T-cell (primary cell): ENCODE data around the gene TFCP2L1. TPM values are rescaled to one million over a fixed set of nuclear protein-coding genes. Genes with fewer than 3 reads are reported as not detected.

Experiments
- ATAC-seq, 4 experiments: fragments of 200-7000 bp in 3 of 4; fragments of 150-1000 bp in 1 of 4; cut with Tn5 transposase; replicated peaks in 1 of 4; 1 replicate in 3 of 4; 2 replicates in 1 of 4; pipeline ENCODE4 v1.10.0; 2021; ENCODE audit warnings: moderate library complexity in 3 of 4, mild to moderate bottlenecking in 2 of 4, moderate number of reproducible peaks in 1 of 4
- CTCF ChIA-PET, 2 donors: fragments of 300-600 bp; sonication (Branson Sonifier 250); formaldehyde crosslinking; loops; one replicate each; lab custom pipeline; 2022; ENCODE audit warnings: antibody characterized with exemption in 2 of 2; lab: Charles Lee
- POLR2A ChIA-PET, 2 donors: fragments of 300-600 bp; sonication (Branson Sonifier 250); formaldehyde crosslinking; loops; one replicate each; lab custom pipeline; 2022; ENCODE audit warnings: antibody characterized with exemption in 2 of 2; lab: Charles Lee
- DNase-seq, 35 experiments: peaks; one replicate each; pipeline versions ENCODE4 v3.0.0 to v3.0.0-alpha.2; 2013 to 2023
- H3K27ac ChIP-seq: one replicate; pipeline ENCODE4 v1.5.1; 2013; ENCODE audit warnings: low read length
- H3K27me3 ChIP-seq, 2 experiments: replicated peaks in 1 of 2; 1 replicate in 1 of 2; 2 replicates in 1 of 2; pipeline versions ENCODE4 v1.6.1 to v1.7.0; 2013; ENCODE audit warnings: low read length in 1 of 2, mixed read lengths in 1 of 2; ENCODE audit not compliant: control insufficient read depth in 2 of 2, insufficient read depth in 2 of 2; ENCODE audit errors: extremely low read depth in 1 of 2
- H3K36me3 ChIP-seq, 2 donors: 1 replicate in 1 of 2; 2 replicates in 1 of 2; pipeline versions ENCODE4 v1.6.1 to v1.7.0; 2013; ENCODE audit warnings: low read length in 1 of 2; ENCODE audit not compliant: control insufficient read depth in 2 of 2, insufficient read depth in 1 of 2; ENCODE audit errors: extremely low read depth in 1 of 2
- H3K4me1 ChIP-seq, 2 experiments: 1 replicate in 1 of 2; 2 replicates in 1 of 2; pipeline versions ENCODE4 v1.6.1 to v1.7.0; 2013; ENCODE audit warnings: low read length in 2 of 2, mixed read lengths in 1 of 2; ENCODE audit not compliant: insufficient read depth in 2 of 2, control insufficient read depth in 1 of 2; ENCODE audit errors: extremely low read depth in 1 of 2
- H3K4me3 ChIP-seq, 2 donors: 1 replicate in 1 of 2; 2 replicates in 1 of 2; pipeline versions ENCODE4 v1.5.1 to v1.7.0; 2013; ENCODE audit warnings: mild to moderate bottlenecking in 2 of 2, low read length in 1 of 2, moderate library complexity in 1 of 2; ENCODE audit not compliant: control insufficient read depth in 1 of 2; ENCODE audit errors: extremely low read depth in 1 of 2
- H3K9me3 ChIP-seq: 2 replicates; pipeline ENCODE4 v1.7.0; 2013
- H3K27ac Mint-ChIP-seq, 2 donors: one replicate each; pipeline ENCODE4 v1.8.0; 2020 to 2021; ENCODE audit warnings: mild to moderate bottlenecking in 2 of 2, mixed read lengths in 2 of 2
- H3K27me3 Mint-ChIP-seq, 2 donors: one replicate each; pipeline ENCODE4 v1.8.0; 2021 to 2022; ENCODE audit warnings: mixed read lengths in 2 of 2
- H3K36me3 Mint-ChIP-seq: one replicate; pipeline ENCODE4 v1.8.0; 2021; ENCODE audit warnings: mixed read lengths
- H3K4me1 Mint-ChIP-seq, 3 donors: one replicate each; pipeline ENCODE4 v1.8.0; 2020 to 2022; ENCODE audit warnings: mixed read lengths in 3 of 3, mild to moderate bottlenecking in 1 of 3
- H3K4me3 Mint-ChIP-seq, 3 donors: one replicate each; pipeline ENCODE4 v1.8.0; 2020 to 2022; ENCODE audit warnings: mild to moderate bottlenecking in 3 of 3, mixed read lengths in 3 of 3, moderate library complexity in 3 of 3
- H3K9me3 Mint-ChIP-seq, 3 donors: one replicate each; pipeline ENCODE4 v1.8.0; 2020 to 2022; ENCODE audit warnings: mixed read lengths in 3 of 3
- WGBS: methylation state at CpG from one replicate; pipeline ENCODE4 v1.1.5; 2013; ENCODE audit warnings: missing lambda C conversion rate; ENCODE audit not compliant: insufficient coverage; 5-methylcytosine and 5-hydroxymethylcytosine counted together
- total RNA-seq, 35 experiments: library from RNA in 6 of 35; stranded (reverse) in 6 of 35; fragments of 120-200 nt in 1 of 35; gene quantifications; one replicate each; pipeline versions ENCODE4 v1.2.1 to v1.2.4 and lab custom pipeline; 2013 to 2026

TFCP2L1 gene
- total RNA-seq, 5 donors from 2014 or later (not counting 1 experiment from before 2014, with no cell fraction given) = 0.18 to 1.0 (median 0.70) TPM

GRCh38 chr2:121214296-121214695 is 70.7 kb downstream of the TFCP2L1 start:
- ATAC-seq (no peak), DNase-seq (no peak)
- no peaks in the 10 kb centered on the region for H3K36me3 Mint-ChIP-seq
- no peak overlapping the region for H3K4me3 Mint-ChIP-seq
- ChIA-PET CTCF (no interaction called here), POLR2A (no interaction called here)
- Histone ChIP-seq H3K27ac (no peak overlapping the region), H3K36me3 (no peaks in the 10 kb centered on the region), H3K4me1 (no peaks in the 10 kb centered on the region), H3K9me3 (no peaks in the 10 kb centered on the region), H3K27me3 (peaks cover 0 to 15% of the 10 kb centered on the region in 2 experiments), H3K4me3 (no peak overlapping the region)
- H3K27ac Mint-ChIP-seq = no peak overlapping the region
- no peaks in the 10 kb centered on the region for H3K4me1 Mint-ChIP-seq
- 90% methylated on average over 8 of the region's 10 CpGs for WGBS
- H3K27me3 Mint-ChIP-seq = no peaks in the 10 kb centered on the region
- H3K9me3 Mint-ChIP-seq = no peaks in the 10 kb centered on the region

DNA sequence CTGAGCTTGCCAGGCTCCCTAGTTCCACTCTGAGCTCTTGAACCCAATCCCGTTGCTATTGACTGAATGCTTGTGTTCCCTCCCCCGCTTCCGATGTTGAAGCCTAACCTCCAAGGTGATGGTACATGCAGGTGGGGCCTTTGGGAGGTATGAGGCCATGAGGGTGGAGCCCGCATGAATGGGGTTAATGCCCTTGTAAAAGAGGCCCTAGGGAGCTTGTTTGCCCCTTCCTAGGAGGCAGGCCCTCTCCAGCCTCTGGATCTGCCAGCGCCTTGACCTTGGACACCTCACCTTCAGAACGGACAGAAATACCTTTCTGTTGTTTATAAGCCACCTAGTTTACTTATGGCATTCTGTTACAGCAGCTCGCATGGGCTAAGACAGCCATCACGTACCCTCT is 71.6 kb downstream of the TFCP2L1 start:
- no peak overlapping the region for H3K4me3 ChIP-seq
- no peaks in the 10 kb centered on the region for H3K36me3 Mint-ChIP-seq
- no peak overlapping the region for H3K27ac ChIP-seq
- no peaks in the 10 kb centered on the region for H3K4me1 Mint-ChIP-seq
- no peaks in the 10 kb centered on the region for H3K9me3 ChIP-seq
- H3K27me3 Mint-ChIP-seq = no peaks in the 10 kb centered on the region
- ChIA-PET CTCF (no interaction called here), POLR2A (no interaction called here)
- no peak for ATAC-seq
- no peaks in the 10 kb centered on the region for H3K4me1 ChIP-seq
- H3K27ac Mint-ChIP-seq = no peak overlapping the region
- H3K9me3 Mint-ChIP-seq = no peaks in the 10 kb centered on the region
- 86% methylated on average over 8 of the region's 8 CpGs for WGBS
- no peaks in the 10 kb centered on the region for H3K36me3 ChIP-seq
- peaks cover 0 to 15% of the 10 kb centered on the region in 2 experiments for H3K27me3 ChIP-seq
- DNase-seq = no peak
- no peak overlapping the region for H3K4me3 Mint-ChIP-seq

- Mint-ChIP-seq H3K27me3 (no peaks in the 10 kb centered on the region), H3K27ac (no peak overlapping the region), H3K4me1 (no peaks in the 10 kb centered on the region), H3K4me3 (no peak overlapping the region), H3K36me3 (no peaks in the 10 kb centered on the region), H3K9me3 (no peaks in the 10 kb centered on the region)
- Histone ChIP-seq H3K4me1 (no peaks in the 10 kb centered on the region), H3K36me3 (no peaks in the 10 kb centered on the region), H3K27ac (no peak overlapping the region), H3K9me3 (no peaks in the 10 kb centered on the region), H3K4me3 (no peak overlapping the region), H3K27me3 (peaks cover 0 to 15% of the 10 kb centered on the region in 2 experiments)
- ChIA-PET POLR2A (no interaction called here), CTCF (no interaction called here)
- ATAC-seq (no peak), DNase-seq (no peak)
- WGBS = 86% methylated on average over 23 of the region's 33 CpGs
Measured at GRCh38 chr2:121212661-121213325, 72.2 kb downstream of the TFCP2L1 start.

GRCh38 chr2:121211689-121212151 is 73.3 kb downstream of the TFCP2L1 start:
- Mint-ChIP-seq H3K27me3 (no peaks in the 10 kb centered on the region), H3K4me1 (no peaks in the 10 kb centered on the region), H3K36me3 (no peaks in the 10 kb centered on the region), H3K4me3 (no peak overlapping the region), H3K27ac (no peak overlapping the region), H3K9me3 (no peaks in the 10 kb centered on the region)
- ChIA-PET POLR2A (no interaction called here), CTCF (no interaction called here)
- H3K27me3 ChIP-seq = peaks cover 0 to 15% of the 10 kb centered on the region in 2 experiments
- no peak for ATAC-seq
- 83% methylated on average over 5 of the region's 8 CpGs for WGBS
- H3K4me1 ChIP-seq = no peaks in the 10 kb centered on the region
- no peak overlapping the region for H3K4me3 ChIP-seq
- no peak overlapping the region for H3K27ac ChIP-seq
- H3K9me3 ChIP-seq = no peaks in the 10 kb centered on the region
- H3K36me3 ChIP-seq = no peaks in the 10 kb centered on the region
- no peak for DNase-seq

DNA sequence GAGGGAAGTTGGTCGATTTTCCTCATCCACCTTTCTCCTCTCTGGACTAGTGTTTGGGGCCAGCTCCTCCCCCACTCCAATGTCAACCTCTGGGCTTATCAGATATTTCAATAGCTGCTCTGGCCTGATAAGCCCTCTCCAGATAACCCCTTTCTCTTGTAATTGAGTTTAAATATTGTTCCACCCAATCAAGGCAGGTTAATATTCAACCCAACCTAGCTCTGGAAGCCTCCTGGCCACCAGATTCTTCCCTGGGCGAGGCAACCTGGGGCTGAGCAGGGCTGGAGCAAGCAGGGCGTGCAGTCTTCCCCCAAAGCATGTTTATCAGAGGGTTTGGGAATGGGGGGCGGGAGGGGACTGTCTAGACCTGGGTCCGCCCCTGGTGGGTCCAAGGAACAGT is 73.8 kb downstream of the TFCP2L1 start:
- Histone ChIP-seq H3K27ac (no peak overlapping the region), H3K27me3 (peaks cover 0 to 13% of the 10 kb centered on the region in 2 experiments), H3K4me3 (no peak overlapping the region), H3K4me1 (no peaks in the 10 kb centered on the region), H3K9me3 (no peaks in the 10 kb centered on the region), H3K36me3 (no peaks in the 10 kb centered on the region)
- Mint-ChIP-seq H3K27ac (no peak overlapping the region), H3K36me3 (no peaks in the 10 kb centered on the region), H3K27me3 (no peaks in the 10 kb centered on the region), H3K9me3 (no peaks in the 10 kb centered on the region), H3K4me1 (no peaks in the 10 kb centered on the region), H3K4me3 (no peak overlapping the region)
- WGBS = 100% methylated on average over 1 of the region's 5 CpGs
- ATAC-seq (no peak), DNase-seq (no peak)
- ChIA-PET CTCF (no interaction called here), POLR2A (no interaction called here)

- CTCF ChIA-PET = no interaction called here
- no peak overlapping the region for H3K4me3 Mint-ChIP-seq
- DNase-seq (no peak), ATAC-seq (no peak)
- no peaks in the 10 kb centered on the region for H3K36me3 Mint-ChIP-seq
- Histone ChIP-seq H3K27me3 (peaks cover 0 to 13% of the 10 kb centered on the region in 2 experiments), H3K27ac (no peak overlapping the region), H3K9me3 (no peaks in the 10 kb centered on the region), H3K4me3 (no peak overlapping the region), H3K4me1 (no peaks in the 10 kb centered on the region), H3K36me3 (no peaks in the 10 kb centered on the region)
- no peaks in the 10 kb centered on the region for H3K27me3 Mint-ChIP-seq
- no peak overlapping the region for H3K27ac Mint-ChIP-seq
- WGBS = 63% methylated on average over 8 of the region's 8 CpGs
- POLR2A ChIA-PET = no interaction called here
- no peaks in the 10 kb centered on the region for H3K4me1 Mint-ChIP-seq
- no peaks in the 10 kb centered on the region for H3K9me3 Mint-ChIP-seq
Measured at GRCh38 chr2:121210691-121211090, 74.3 kb downstream of the TFCP2L1 start.
